A549 (cell line): Measurements from ENCODE around the gene TBXA2R. TPM values are rescaled to one million over a fixed set of nuclear protein-coding genes. Genes with fewer than 3 reads are reported as not detected.
A peak's percentile ranks its signal among the peaks of the same experiment; 100 is the strongest.

ENCODE experiments used
- ATAC-seq, 2 experiments: fragments of 200-7000 bp in 1 of 2; fragments of >200 bp in 1 of 2; cut with Nextera tagmentation in 1 of 2; cut with Tn5 transposase in 1 of 2; 3 replicates each; pipeline versions ENCODE4 v1.8.0 to v1.9.1; 2018 to 2020; ENCODE audit warnings: mild to moderate bottlenecking in 1 of 2, moderate library complexity in 1 of 2
- CTCF ChIA-PET: fragments of 300-600 bp; sonication (Branson Sonifier 250); formaldehyde crosslinking; extraction: SDS; loops from one replicate; lab custom pipeline; 2021; ENCODE audit warnings: antibody characterized with exemption, inconsistent platforms; lab: Yijun Ruan, JAX
- POLR2A ChIA-PET: fragments of 350-600 bp; formaldehyde crosslinking; extraction: SDS; loops from one replicate; lab custom pipeline; 2021; ENCODE audit warnings: antibody characterized with exemption, inconsistent platforms; lab: Yijun Ruan, JAX
- DNase-seq, 2 experiments: peaks; one replicate each; pipeline versions ENCODE4 v3.0.0 to v3.0.0-alpha.2; 2011 to 2016; ENCODE audit warnings: low read depth in 1 of 2, low spot score in 1 of 2
- FAIRE-seq: peaks from 2 replicates; lab custom pipeline; 2011; peaks lifted over from hg19 to GRCh38; lab: Jason Lieb, UNC
- H3K27ac ChIP-seq, 2 experiments: fragments of >200 bp; sonication (Bioruptor Twin); formaldehyde crosslinking; 3 replicates each; pipeline ENCODE4 v1.5.1; 2016 to 2017
- H3K4me1 ChIP-seq: fragments of >200 bp; sonication (Bioruptor Twin); formaldehyde crosslinking; 3 replicates; pipeline ENCODE4 v1.6.1; 2016
- H3K4me2 ChIP-seq: fragments of >200 bp; sonication (Bioruptor Twin); formaldehyde crosslinking; 3 replicates; pipeline ENCODE4 v1.6.1; 2016
- H3K4me3 ChIP-seq: fragments of >200 bp; sonication (Bioruptor Twin); formaldehyde crosslinking; 3 replicates; pipeline ENCODE4 v1.5.1; 2016
- H3K9me3 ChIP-seq: fragments of >200 bp; sonication (Bioruptor Twin); formaldehyde crosslinking; 3 replicates; pipeline ENCODE4 v1.6.1; 2016
- BHLHE40 ChIP-seq: IDR thresholded peaks from 2 replicates; pipeline ENCODE4 v1.6.1; 2012; ENCODE audit warnings: low read depth, low read length, inconsistent platforms
- CEBPB ChIP-seq, 2 experiments: fragments of >200 bp in 1 of 2; sonication (Bioruptor Twin) in 1 of 2; formaldehyde crosslinking in 1 of 2; IDR thresholded peaks; 2 replicates each; pipeline ENCODE4 v1.6.1; 2012 to 2016
- CHD2 ChIP-seq: fragments of 150-350 bp; IDR thresholded peaks from 2 replicates; pipeline ENCODE4 v1.6.1; 2014; ENCODE audit warnings: low read length; ENCODE audit not compliant: partially characterized antibody
- CHD4 ChIP-seq: fragments of 200-600 bp; sonication (generic); IDR thresholded peaks from 2 replicates; pipeline ENCODE4 v1.6.1; 2016; ENCODE audit warnings: antibody characterized with exemption, mild to moderate bottlenecking, borderline replicate concordance
- EHF ChIP-seq: fragments of 250-450 bp; sonication (Bioruptor Pico); IDR thresholded peaks from 2 replicates; pipeline ENCODE4 v1.5.0; 2020; ENCODE audit warnings: mild to moderate bottlenecking
- EP300 ChIP-seq, 2 experiments: fragments of >200 bp; sonication (Bioruptor Twin); formaldehyde crosslinking; IDR thresholded peaks; 2 replicates in 1 of 2; 3 replicates in 1 of 2; pipeline ENCODE4 v1.6.1; 2016 to 2017
- FOSL2 ChIP-seq, 2 experiments: fragments of 450-650 bp in 1 of 2; fragments of >200 bp in 1 of 2; sonication (Bioruptor Twin) in 1 of 2; formaldehyde crosslinking; IDR thresholded peaks; 2 replicates each; pipeline versions ENCODE4 v1.5.0 to v1.6.1; 2016 to 2020; ENCODE audit warnings: mild to moderate bottlenecking in 1 of 2, moderate library complexity in 1 of 2
- FOXS1 ChIP-seq: fragments of 250-450 bp; sonication (Bioruptor Pico); IDR thresholded peaks from 2 replicates; pipeline ENCODE4 v1.5.0; 2020; ENCODE audit warnings: mild to moderate bottlenecking, moderate library complexity
- HDAC2 ChIP-seq: fragments of 200-600 bp; sonication (generic); IDR thresholded peaks from 2 replicates; pipeline ENCODE4 v1.6.1; 2016
- HEYL ChIP-seq: fragments of 250-450 bp; sonication (Bioruptor Pico); IDR thresholded peaks from 2 replicates; pipeline ENCODE4 v1.8.0; 2021; ENCODE audit warnings: mild to moderate bottlenecking, moderate library complexity
- HOXA7 ChIP-seq: fragments of 250-450 bp; sonication (Bioruptor Pico); IDR thresholded peaks from 2 replicates; pipeline ENCODE4 v1.5.0; 2020; ENCODE audit warnings: mild to moderate bottlenecking, moderate library complexity
- HOXB13 ChIP-seq: fragments of 250-450 bp; sonication (Bioruptor Pico); IDR thresholded peaks from 2 replicates; pipeline ENCODE4 v1.5.0; 2020; ENCODE audit warnings: low read depth, mild to moderate bottlenecking, moderate library complexity
- JUNB ChIP-seq: fragments of >200 bp; sonication (Bioruptor Twin); formaldehyde crosslinking; IDR thresholded peaks from 2 replicates; pipeline ENCODE4 v1.6.1; 2016
- KDM5A ChIP-seq: fragments of 200-600 bp; sonication (generic); IDR thresholded peaks from 2 replicates; pipeline ENCODE4 v1.6.1; 2016; ENCODE audit warnings: antibody characterized with exemption, mild to moderate bottlenecking
- MAFK ChIP-seq: fragments of 450-650 bp; IDR thresholded peaks from 2 replicates; pipeline ENCODE4 v1.6.1; 2014; ENCODE audit not compliant: partially characterized antibody
- NR3C1 ChIP-seq: fragments of >200 bp; sonication (Bioruptor Twin); formaldehyde crosslinking; IDR thresholded peaks from 3 replicates; pipeline ENCODE4 v1.6.1; 2017
- PHF8 ChIP-seq: fragments of 200-600 bp; sonication (generic); IDR thresholded peaks from 2 replicates; pipeline ENCODE4 v1.6.1; 2016; ENCODE audit warnings: low read depth, mild to moderate bottlenecking, antibody characterized with exemption, moderate library complexity, borderline replicate concordance
- POLR2A ChIP-seq: IDR thresholded peaks from 2 replicates; pipeline ENCODE4 v1.6.1; 2012; ENCODE audit warnings: mild to moderate bottlenecking, low read length
- RARB ChIP-seq: fragments of 250-450 bp; sonication (Bioruptor Pico); IDR thresholded peaks from 2 replicates; pipeline ENCODE4 v1.8.0; 2021; ENCODE audit warnings: mild to moderate bottlenecking, moderate library complexity
- RCOR1 ChIP-seq: fragments of 150-350 bp; IDR thresholded peaks from 2 replicates; pipeline ENCODE4 v1.6.1; 2014; ENCODE audit warnings: antibody characterized with exemption, low read length, low read depth
- RNF2 ChIP-seq: fragments of 200-600 bp; sonication (generic); IDR thresholded peaks from 2 replicates; pipeline ENCODE4 v1.6.1; 2016; ENCODE audit warnings: low read depth, mild to moderate bottlenecking, antibody characterized with exemption, moderate library complexity, borderline replicate concordance
- SREBF2 ChIP-seq: fragments of 450-650 bp; IDR thresholded peaks from 2 replicates; pipeline ENCODE4 v1.6.1; 2014; ENCODE audit warnings: mild to moderate bottlenecking, moderate library complexity
- TP53 ChIP-seq: fragments of 250-450 bp; sonication (Bioruptor Pico); IDR thresholded peaks from 2 replicates; pipeline ENCODE4 v1.5.0; 2021; ENCODE audit warnings: mild to moderate bottlenecking, moderate library complexity
- ZFP36 ChIP-seq: fragments of 450-650 bp; IDR thresholded peaks from 2 replicates; pipeline ENCODE4 v1.6.1; 2014; ENCODE audit warnings: borderline replicate concordance; ENCODE audit not compliant: partially characterized antibody
- ZSCAN20 ChIP-seq: fragments of 250-450 bp; sonication (Bioruptor Pico); IDR thresholded peaks from 2 replicates; pipeline ENCODE4 v1.8.0; 2022; ENCODE audit warnings: mild to moderate bottlenecking, moderate library complexity
- WGBS: methylation state at CpG from one replicate; pipeline ENCODE4 v1.1.6; 2017; ENCODE audit errors: missing lambda C conversion rate; 5-methylcytosine and 5-hydroxymethylcytosine counted together
- polyA plus RNA-seq, 4 experiments: library from polyadenylated mRNA; depleted of rRNA in 3 of 4; stranded (reverse); fragments of >200 nt; fragmentation: RNase III in 1 of 4; extraction: RNeasy Plus Mini Kit Qiagen cat#74134 plus additional on column Dnase treatment in 1 of 4; gene quantifications; 2 replicates in 3 of 4; 3 replicates in 1 of 4; pipeline ENCODE4 v1.2.3, GENCODE V29; 2011 to 2017
- TF ChIP-seq, protein P1 (sequence below): fragments of 450-650 bp; IDR thresholded peaks from 2 replicates; pipeline ENCODE4 v1.6.1; 2014; ENCODE audit warnings: antibody characterized with exemption

Gene TBXA2R
- polyA plus RNA-seq, 2 of the 4 experiments (the other 2 are of a cell fraction) = 0.13 to 0.49 TPM

DNA sequence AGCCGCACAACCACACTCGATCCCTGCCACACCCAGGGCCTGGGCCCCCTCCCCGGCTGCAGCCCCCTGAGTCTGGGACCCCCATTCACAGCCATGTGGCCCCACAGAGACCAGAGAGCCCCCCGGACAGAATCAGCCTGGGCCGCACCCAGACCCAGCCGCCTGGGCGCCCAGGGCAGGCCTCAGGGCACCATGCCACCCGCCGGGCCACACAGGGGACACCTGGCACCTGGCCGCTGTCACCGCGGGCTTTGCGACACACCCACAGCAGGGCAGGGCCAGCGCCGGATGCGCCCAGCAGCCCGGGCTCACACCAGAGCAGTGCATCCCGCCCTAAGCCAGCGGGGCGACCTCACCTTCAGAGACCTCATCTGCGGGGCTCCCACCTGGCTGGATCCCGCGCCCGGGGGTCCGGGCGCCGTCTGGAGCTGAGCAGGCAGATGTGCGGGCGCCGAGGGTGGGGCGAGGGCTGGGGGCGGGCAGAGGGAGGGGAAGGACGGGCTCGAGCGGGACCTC lies 443 bp downstream of the TBXA2R start (continued):
- TF ChIP-seq RARB (CRISPR knock-in tag) = no peak
- TF ChIP-seq EHF = no peak
- TF ChIP-seq POLR2A = no peak
- no peak for TF ChIP-seq BHLHE40

DNA sequence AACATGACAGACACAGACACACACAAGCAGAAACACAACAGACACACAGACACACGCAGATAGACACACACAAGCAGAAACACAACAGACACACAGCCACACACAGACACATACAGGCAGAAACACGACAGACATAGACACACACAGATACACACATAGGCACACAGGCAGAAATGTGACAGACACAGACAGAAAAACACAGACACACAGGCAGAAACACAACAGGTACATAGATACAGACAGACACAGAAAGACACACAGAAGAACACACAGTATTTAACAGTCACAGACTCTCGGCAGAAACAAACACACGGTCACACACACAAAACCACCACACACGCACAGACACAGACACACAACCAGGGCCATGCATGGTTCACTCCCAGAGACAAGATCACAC lies 905 bp downstream of the TBXA2R start:
- no peak for ATAC-seq
- WGBS = 60% methylated on average over 5 of the region's 5 CpGs
- FAIRE-seq = no peak
- Histone ChIP-seq H3K9me3 (no peaks in the 10 kb centered on the region), H3K4me3 (peak overlapping the region; percentile 40; the same call in 2 of the 3 replicates), H3K27ac (peak overlapping the region in 1 of 2 experiments; percentile 91; a peak in 3 of 6 replicates), H3K4me2 (peak overlapping the region; percentile 84), H3K4me1 (peaks cover 19% of the 10 kb centered on the region)
- ChIA-PET POLR2A (no interaction called here), CTCF (no interaction called here)
- no peak for DNase-seq
- TF ChIP-seq HEYL (CRISPR knock-in tag) = no peak
- no peak for TF ChIP-seq ZSCAN20 (CRISPR knock-in tag)
- TF ChIP-seq SREBF2 = no peak
- TF ChIP-seq PHF8 = no peak
- TF ChIP-seq RCOR1 = no peak
- no peak for TF ChIP-seq FOXS1 (CRISPR knock-in tag)
- no peak for TF ChIP-seq JUNB
- no peak for TF ChIP-seq ZFP36
- TF ChIP-seq HOXA7 (CRISPR knock-in tag) = no peak
- TF ChIP-seq HOXB13 (CRISPR knock-in tag) = no peak
- TF ChIP-seq RARB (CRISPR knock-in tag) = no peak

DNA sequence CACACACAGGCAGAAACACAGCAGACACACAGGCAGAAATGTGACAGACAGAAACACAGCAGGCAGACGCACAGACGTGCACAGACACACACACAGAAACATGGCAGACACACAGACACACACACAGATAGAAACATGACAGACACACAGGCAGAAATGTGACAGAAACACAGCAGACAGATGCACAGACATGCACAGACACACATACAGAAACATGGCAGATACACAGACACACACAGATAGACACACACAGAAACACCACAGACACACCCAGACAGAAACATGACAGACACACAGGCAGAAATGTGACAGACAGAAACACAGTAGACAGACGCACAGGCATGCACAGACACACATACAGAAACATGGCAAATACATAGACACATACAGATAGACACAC lies 1.3 kb downstream of the TBXA2R start:
- TF ChIP-seq FOSL2 (IDR thresholded peaks at IDR 0.05) (no peak), FOSL2 (CRISPR knock-in tag; IDR thresholded peaks at IDR 0.05) (no peak), KDM5A (no peak), CHD2 (no peak), NR3C1 (no peak), CHD4 (no peak), TP53 (CRISPR knock-in tag) (no peak), ZSCAN20 (CRISPR knock-in tag) (no peak), CEBPB (IDR thresholded peaks at IDR 0.05) (no peak), ZFP36 (no peak), EP300 (IDR thresholded peaks at IDR 0.05) (no peak), MAFK (no peak), RNF2 (no peak), HDAC2 (no peak), PHF8 (no peak), HOXB13 (CRISPR knock-in tag) (no peak), RCOR1 (no peak), HEYL (CRISPR knock-in tag) (no peak)
- TF ChIP-seq, protein P1, sequence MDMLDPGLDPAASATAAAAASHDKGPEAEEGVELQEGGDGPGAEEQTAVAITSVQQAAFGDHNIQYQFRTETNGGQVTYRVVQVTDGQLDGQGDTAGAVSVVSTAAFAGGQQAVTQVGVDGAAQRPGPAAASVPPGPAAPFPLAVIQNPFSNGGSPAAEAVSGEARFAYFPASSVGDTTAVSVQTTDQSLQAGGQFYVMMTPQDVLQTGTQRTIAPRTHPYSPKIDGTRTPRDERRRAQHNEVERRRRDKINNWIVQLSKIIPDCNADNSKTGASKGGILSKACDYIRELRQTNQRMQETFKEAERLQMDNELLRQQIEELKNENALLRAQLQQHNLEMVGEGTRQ = no peak
- Histone ChIP-seq H3K4me3 (no peak overlapping the region), H3K4me2 (no peak overlapping the region), H3K4me1 (peaks cover 19% of the 10 kb centered on the region), H3K9me3 (no peaks in the 10 kb centered on the region), H3K27ac (no peak overlapping the region)
- POLR2A ChIA-PET = no interaction called here
- ATAC-seq (no peak), DNase-seq (no peak), FAIRE-seq (no peak)
- CTCF ChIA-PET = interaction anchor here (1.3 kb wide), 1 partner anchor 20 kb away, joined by 3 read pairs; the partner anchor contains the start of gene GIPC3
- 85% methylated on average over 3 of the region's 3 CpGs for WGBS
